GM13977 (cell line): Measurements from ENCODE around the gene DLL4.

Source experiments
- DNase-seq: peaks from one replicate; pipeline ENCODE4 v3.0.0; 2012; ENCODE audit warnings: low spot score
- CTCF ChIP-seq: IDR thresholded peaks from 2 replicates; pipeline ENCODE4 v1.5.1; 2012; ENCODE audit warnings: mild to moderate bottlenecking, control low read depth; ENCODE audit not compliant: insufficient read depth; ENCODE audit errors: extremely low read depth, missing control alignments
- in situ Hi-C: fragments of 300-500 bp; cut with MboI; formaldehyde crosslinking; loops from one replicate; pipeline ENCODE4 v1.12.0; 2022; ENCODE audit warnings: low sequenced_read_pairs, low pct_unique_long_range_greater_than_20kb, mixed read lengths, inconsistent platforms; ENCODE audit not compliant: unreplicated experiment

DLL4 gene

GRCh38 chr15:40928821-40929659 lies at the start of gene DLL4:
TSS of gene DLL4 (plus strand) at chr15:40929340. CDS start at chr15:40929669, 329 bp downstream.
- peak; percentile 85 for DNase-seq
- in situ Hi-C loops = no loop called here

GRCh38 chr15:40879609-40880008 lies 49.5 kb upstream of the DLL4 start:
- in situ Hi-C loops = no loop called here
- DNase-seq = peak; percentile 45
- TF ChIP-seq CTCF = no peak

More at GRCh38 chr15:40928821-40929659, at the start of gene DLL4:
- no peak for TF ChIP-seq CTCF

- no peak for TF ChIP-seq CTCF
- in situ Hi-C loops = no loop called here
- no peak for DNase-seq
These were observed 47.8 kb upstream of the DLL4 start for GRCh38 chr15:40881351-40881750.

GRCh38 chr15:40886586-40886985 lies 42.6 kb upstream of the DLL4 start:
- in situ Hi-C loops = no loop called here
- no peak for DNase-seq
- TF ChIP-seq CTCF = no peak

- in situ Hi-C loops = no loop called here
- no peak for DNase-seq
- no peak for TF ChIP-seq CTCF
These were observed 40.0 kb upstream of the DLL4 start for GRCh38 chr15:40889112-40889511.

- no peak for TF ChIP-seq CTCF
- in situ Hi-C loops = loop anchor here (5.0 kb wide), 1 partner anchor 34 kb away; no protein-coding TSS in a partner anchor
- no peak for DNase-seq
These were observed 38.0 kb upstream of the DLL4 start for GRCh38 chr15:40891138-40891537.
